Measurements from ENCODE around the gene ATF7. TPM values are rescaled to one million over a fixed set of nuclear protein-coding genes. Genes with fewer than 3 reads are reported as not detected.

Gene ATF7
- total and polyA plus RNA-seq, 8 donors, result 48.7 to 72.5 (median 63.4) TPM

- Histone ChIP-seq H3K27ac (no peak overlapping the region), H3K36me3 (peaks cover 8 to 100% of the 10 kb centered on the region in 2 donors), H3K27me3 (no peaks in the 10 kb centered on the region), H3K4me3 (no peak overlapping the region), H3K9me3 (no peaks in the 10 kb centered on the region), H3K4me1 (no peaks in the 10 kb centered on the region)
- DNase-seq (no peak), ATAC-seq (no peak)
- no peak for TF ChIP-seq CTCF (IDR thresholded peaks at IDR 0.05)
- intact Hi-C loops (cut with DNase I), result no loop called here
These were observed 40.9 kb upstream of the ATF7 start for GRCh38 chr12:53667080-53667479.

GRCh38 chr12:53664936-53665335 is 38.8 kb upstream of the ATF7 start:
- Histone ChIP-seq H3K27me3 (no peaks in the 10 kb centered on the region), H3K9me3 (no peaks in the 10 kb centered on the region), H3K4me3 (no peak overlapping the region), H3K27ac (no peak overlapping the region), H3K4me1 (no peaks in the 10 kb centered on the region), H3K36me3 (peaks cover 8 to 91% of the 10 kb centered on the region in 2 donors)
- intact Hi-C loops (cut with DNase I), result no loop called here
- no peak for ATAC-seq
- peak in 1 of 4 donors; percentile 28 for DNase-seq
- TF ChIP-seq CTCF (IDR thresholded peaks at IDR 0.05), result no peak

GRCh38 chr12:53664191-53664590 is 38.0 kb upstream of the ATF7 start:
- H3K27ac ChIP-seq, result no peak overlapping the region
- H3K9me3 ChIP-seq, result no peaks in the 10 kb centered on the region
- no peak overlapping the region for H3K4me3 ChIP-seq
- H3K36me3 ChIP-seq, result peaks cover 8 to 84% of the 10 kb centered on the region in 2 donors
- H3K4me1 ChIP-seq, result peaks cover 2 to 4% of the 10 kb centered on the region in 2 donors
- intact Hi-C loops (cut with DNase I), result no loop called here
- ATAC-seq (no peak), DNase-seq (no peak)
- no peaks in the 10 kb centered on the region for H3K27me3 ChIP-seq
- TF ChIP-seq CTCF (IDR thresholded peaks at IDR 0.05), result no peak

- intact Hi-C loops (cut with DNase I), result no loop called here
- ATAC-seq (peak; percentile 37), DNase-seq (no peak)
These were observed 33.9 kb upstream of the ATF7 start for GRCh38 chr12:53660041-53660440.

GRCh38 chr12:53659571-53659981 is 33.4 kb upstream of the ATF7 start:
- DNase-seq (no peak), ATAC-seq (peak; percentile 63)
- Histone ChIP-seq H3K27me3 (no peaks in the 10 kb centered on the region), H3K4me3 (no peak overlapping the region), H3K9me3 (no peaks in the 10 kb centered on the region), H3K36me3 (peaks cover under 1 to 37% of the 10 kb centered on the region in 2 donors), H3K4me1 (peaks cover 9 to 15% of the 10 kb centered on the region in 2 donors), H3K27ac (peak overlapping the region; percentile 60 to 82)
- intact Hi-C loops (cut with DNase I), result no loop called here
- TF ChIP-seq CTCF (IDR thresholded peaks at IDR 0.05), result no peak

More at GRCh38 chr12:53660041-53660440, 33.9 kb upstream of the ATF7 start:
- peaks cover 5 to 42% of the 10 kb centered on the region in 2 donors for H3K36me3 ChIP-seq
- peak overlapping the region; percentile 60 to 82 for H3K27ac ChIP-seq
- no peaks in the 10 kb centered on the region for H3K27me3 ChIP-seq
- no peak overlapping the region for H3K4me3 ChIP-seq
- H3K4me1 ChIP-seq, result peaks cover 9 to 15% of the 10 kb centered on the region in 2 donors
- TF ChIP-seq CTCF (IDR thresholded peaks at IDR 0.05), result no peak
- H3K9me3 ChIP-seq, result no peaks in the 10 kb centered on the region

All from left lung (tissue), 10 donors.